ENCODE measurements around the gene HAPLN2.

- TF ChIP-seq POLR2AphosphoS5 (IDR thresholded peaks at IDR 0.05) (no peak), CTCF (IDR thresholded peaks at IDR 0.05) (no peak)
Measured at GRCh38 chr1:156655904-156656516, 36.8 kb downstream of the HAPLN2 start.

Measured in gastroesophageal sphincter (tissue), 3 donors.